GM21423 (cell line): ENCODE data around the gene SPECC1L.
"Not testable (repeated sequence)": the region's sequence is repeated elsewhere in the genome, so short reads cannot be mapped to it uniquely, and the experiment has no call there.

ENCODE experiments used
- ATAC-seq: cut with Tn5 transposase; IDR thresholded peaks from one replicate; pipeline ENCODE4 v1.9.1; 2021; ENCODE audit warnings: mild to moderate bottlenecking, moderate library complexity; ENCODE audit not compliant: unreplicated experiment

SPECC1L gene

DNA sequence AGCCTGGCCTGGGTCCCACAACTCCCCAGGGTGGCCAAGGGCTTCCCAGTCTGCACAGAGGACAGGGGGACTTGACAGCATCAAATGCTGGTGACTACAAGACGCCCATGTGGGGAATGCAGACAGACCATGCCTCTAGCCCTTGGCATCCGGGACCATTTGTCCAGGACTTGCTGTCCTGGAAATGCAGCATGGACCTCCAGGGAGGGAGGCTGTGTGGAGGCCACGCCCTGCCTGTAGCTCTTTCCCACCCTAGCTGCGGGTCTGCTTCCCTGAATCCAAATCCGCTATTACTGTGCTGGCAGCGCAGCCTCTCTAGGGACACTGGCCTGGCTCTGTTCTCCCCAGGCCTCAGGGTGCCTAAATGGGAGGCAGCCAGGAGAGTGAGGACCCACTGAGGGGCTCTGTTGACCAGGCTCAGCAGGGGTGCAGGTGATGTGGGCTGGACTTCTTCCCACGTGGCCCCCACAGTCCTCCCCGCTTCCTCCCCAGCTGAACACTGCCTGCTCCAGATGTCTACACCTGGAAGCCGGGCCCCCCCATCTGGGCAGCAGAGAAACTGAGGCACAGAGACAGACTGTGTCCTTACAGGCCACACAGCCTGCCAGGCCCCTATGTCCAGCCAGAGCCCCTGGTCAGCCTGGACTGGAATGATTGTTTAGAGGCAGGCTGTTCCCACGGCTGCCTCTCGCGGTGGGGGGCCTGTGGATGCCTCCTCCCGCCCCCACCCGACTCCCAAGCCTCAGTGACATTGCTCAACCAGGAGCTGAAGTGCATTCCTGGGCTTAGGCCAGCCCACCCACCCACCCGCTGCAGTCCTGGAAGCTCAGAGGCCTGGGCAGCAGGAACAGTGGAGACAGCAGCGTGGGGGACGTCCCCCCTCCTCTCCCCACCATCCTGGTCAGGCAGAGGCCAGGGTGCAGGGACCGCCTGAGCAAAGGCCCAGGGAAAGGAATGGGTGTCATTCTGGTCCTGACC, 24.8 kb upstream of the SPECC1L start:
- not testable (repeated sequence) for ATAC-seq

DNA sequence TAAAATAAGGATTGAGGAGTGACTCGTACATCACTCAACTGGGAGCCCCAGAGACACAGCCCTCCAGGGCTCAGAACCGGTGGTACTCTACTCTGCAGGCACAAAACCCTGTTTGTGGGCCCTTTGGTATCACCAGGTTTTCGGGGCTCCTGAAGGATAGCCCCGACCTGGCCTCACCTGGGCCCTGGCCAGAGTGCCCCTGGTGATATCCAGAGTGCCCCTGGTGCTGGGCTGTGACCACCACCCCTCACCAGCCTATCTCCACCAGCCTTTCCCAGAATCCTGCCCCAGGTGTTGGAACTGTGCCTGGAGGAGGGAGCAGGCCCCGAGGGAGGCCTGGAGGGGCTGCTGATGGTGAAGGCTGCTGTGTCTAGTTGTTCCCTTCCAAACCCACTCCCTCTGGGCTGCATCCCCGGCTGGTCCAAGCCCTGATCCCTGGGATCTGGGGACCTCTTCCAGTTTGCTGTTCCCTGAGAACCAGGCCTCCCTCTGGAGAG, 23.6 kb upstream of the SPECC1L start:
- ATAC-seq = no peak

DNA sequence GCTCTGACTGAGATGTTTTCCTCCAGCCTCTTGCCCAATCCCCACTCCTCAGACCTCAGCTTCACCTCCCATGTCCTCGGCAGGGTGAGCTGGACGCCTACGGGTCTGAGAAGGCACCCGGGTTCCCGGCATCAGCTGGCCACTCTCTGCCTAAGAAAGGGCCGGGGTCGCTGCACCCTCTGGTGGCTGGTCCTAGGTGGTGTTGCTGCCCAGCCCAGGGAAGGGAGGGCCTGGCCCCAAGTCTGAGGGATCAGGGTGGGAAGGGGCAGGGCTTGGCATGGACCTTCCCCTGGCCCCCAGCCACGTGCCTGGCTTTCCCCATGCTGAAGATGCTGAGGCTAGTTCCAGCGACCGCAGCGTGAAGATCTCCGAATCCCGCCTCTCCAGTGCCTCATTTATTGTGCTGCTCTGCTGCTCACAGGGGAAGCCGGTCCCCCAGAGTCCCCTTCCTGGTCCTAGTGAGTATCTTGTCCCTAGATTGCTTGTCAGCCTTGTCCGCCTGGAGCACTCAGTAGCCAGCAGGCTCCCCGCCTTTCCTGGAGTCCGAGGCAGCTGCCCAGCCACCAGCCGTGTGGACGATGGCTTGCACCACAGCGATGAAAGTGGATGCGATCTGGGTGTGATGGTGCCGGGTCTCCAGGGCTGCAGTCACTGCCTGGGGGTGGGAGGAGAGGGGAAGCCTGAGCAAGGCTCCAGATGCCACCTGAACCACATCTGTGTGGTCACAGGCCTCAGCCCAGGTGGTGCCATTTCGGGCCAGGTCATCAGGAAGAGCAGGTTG, 22.9 kb upstream of the SPECC1L start:
- no peak for ATAC-seq

GRCh38 chr22:24248611-24249010, 22.0 kb upstream of the SPECC1L start:
- not testable (repeated sequence) for ATAC-seq

GRCh38 chr22:24249413-24249812, 21.2 kb upstream of the SPECC1L start:
- ATAC-seq = not testable (repeated sequence)

DNA sequence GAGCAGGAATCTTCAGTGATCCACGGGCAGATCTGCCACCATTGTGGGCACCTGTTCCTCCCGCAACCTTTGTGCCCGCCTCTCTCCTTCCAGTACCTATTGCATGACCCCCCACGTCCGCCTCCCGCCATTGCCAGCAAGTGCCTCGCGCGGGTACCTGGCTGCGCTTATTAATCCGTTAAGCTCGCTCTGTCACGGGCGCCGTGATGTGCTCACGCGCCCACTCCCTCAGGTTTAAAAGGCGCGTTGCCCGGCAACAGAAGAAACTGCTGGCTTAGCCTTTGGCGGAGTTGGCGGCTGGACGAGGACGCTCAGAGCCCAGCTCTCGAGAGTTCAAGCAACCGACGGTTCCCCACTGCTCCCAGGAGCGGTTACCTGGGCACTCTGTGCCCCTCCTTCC, 19.3 kb upstream of the SPECC1L start:
- not testable (repeated sequence) for ATAC-seq

DNA sequence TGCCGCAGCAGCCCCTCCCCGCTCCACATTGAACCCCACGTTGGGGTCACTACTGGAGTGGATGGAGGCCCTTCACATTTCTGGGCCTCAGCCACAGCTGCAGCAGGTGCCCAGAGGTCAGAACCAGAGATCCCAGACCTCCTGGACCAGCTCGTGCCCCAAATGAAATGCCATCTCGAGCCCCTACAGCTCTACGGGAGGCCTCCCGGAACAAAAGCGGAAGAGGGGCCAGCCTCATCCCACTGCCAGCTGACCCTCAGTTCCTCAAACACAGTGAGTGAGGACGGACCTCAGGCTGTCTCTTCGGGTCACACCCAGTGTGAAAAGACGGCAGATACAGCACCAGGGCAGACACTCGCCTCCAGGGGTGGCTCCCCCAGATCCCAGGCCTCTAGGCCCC, 17.5 kb upstream of the SPECC1L start:
- ATAC-seq = not testable (repeated sequence)

GRCh38 chr22:24256136-24256535, 14.5 kb upstream of the SPECC1L start:
- ATAC-seq = not testable (repeated sequence)

GRCh38 chr22:24256736-24257135, 13.9 kb upstream of the SPECC1L start:
- ATAC-seq = not testable (repeated sequence)

DNA sequence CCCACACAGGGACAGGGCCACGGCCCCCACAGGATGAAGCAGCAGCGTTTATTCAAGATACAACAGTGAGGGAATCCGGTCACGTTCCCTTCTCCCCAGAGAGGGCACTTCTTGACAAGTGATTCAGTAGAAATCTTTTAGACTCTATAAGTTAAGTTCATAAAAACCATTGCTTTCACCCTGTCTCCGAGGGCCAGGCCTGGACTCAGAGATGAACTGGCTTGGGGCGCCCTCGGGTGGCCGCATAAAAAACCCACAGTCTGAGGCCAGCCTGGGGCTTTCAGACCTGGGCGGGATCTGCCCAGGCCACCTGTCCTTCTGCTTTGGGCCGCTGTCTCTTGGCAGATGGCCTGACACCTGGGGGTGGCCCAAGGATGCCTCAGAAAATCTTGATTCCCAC, 11.2 kb upstream of the SPECC1L start:
- not testable (repeated sequence) for ATAC-seq

GRCh38 chr22:24262185-24262749, 8.4 kb upstream of the SPECC1L start:
- not testable (repeated sequence) for ATAC-seq

- ATAC-seq = not testable (repeated sequence)
Measured at GRCh38 chr22:24263479-24263878, 7.2 kb upstream of the SPECC1L start.

- ATAC-seq = not testable (repeated sequence)
Measured at GRCh38 chr22:24264329-24264896, 6.2 kb upstream of the SPECC1L start.

DNA sequence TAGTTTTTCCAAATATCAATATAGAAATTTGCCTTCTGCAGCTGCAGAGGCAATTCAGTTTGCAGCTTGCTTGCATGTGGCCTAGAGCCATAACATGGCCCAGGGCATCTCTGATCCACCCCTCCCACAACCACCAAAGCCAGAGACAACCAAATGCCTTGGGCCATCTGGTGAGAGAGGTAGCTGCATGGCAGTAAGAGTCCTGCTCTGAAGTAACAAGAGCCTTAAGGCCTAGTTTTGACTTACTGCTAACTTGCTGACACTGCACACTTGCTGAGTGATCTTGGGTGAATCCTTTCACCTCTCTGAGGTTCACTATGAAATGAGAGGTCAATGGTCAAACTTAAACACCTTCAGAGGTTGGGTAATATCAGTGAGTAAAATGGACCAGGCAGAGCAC, 4.9 kb upstream of the SPECC1L start:
- ATAC-seq = no peak

DNA sequence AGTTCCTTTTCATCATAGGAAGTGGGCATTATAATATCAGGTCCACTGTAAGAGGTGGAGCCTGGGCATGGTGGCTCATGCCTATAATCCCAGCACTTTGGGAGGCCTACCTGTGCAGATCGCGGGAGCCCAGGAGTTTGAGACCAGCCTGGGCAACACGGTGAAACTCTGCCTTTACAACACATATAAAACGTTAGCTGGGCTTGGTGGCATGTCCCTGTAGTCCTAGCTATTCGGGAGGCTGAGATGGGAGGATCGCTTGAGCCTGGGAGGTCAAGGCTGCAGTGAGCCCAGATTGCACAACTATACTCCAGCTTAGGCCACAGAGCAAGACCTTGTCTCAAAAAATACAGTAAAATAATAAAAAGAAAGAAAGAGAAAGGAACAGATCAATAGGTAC, 4.1 kb upstream of the SPECC1L start:
- not testable (repeated sequence) for ATAC-seq

DNA sequence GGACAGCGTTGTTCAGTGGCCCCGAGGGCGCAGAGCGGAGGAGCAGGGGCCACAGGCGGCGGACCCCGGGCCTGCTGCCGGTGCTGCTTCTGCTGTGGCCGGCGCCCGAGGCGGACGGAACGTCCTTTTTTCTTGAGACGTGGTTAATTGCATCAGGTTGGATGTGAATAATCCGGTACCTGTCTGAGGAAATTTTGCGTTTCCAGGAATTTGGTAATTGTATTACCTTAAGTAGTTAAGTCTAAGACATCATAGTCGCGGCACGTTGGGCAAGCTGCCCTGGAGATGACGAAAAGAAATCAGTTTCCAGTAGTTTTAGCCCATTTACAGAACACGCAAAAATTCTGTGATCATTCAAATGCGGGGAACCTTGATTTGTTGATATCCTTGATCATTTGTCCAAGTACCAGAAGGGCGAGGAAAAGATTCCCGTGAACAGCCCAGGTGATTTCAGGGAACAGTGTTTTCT, 789 bp downstream of the SPECC1L start:
- no peak for ATAC-seq

- not testable (repeated sequence) for ATAC-seq
Measured at GRCh38 chr22:24273031-24273430, 2.4 kb downstream of the SPECC1L start.

- ATAC-seq = not testable (repeated sequence)
Measured at GRCh38 chr22:24273906-24274305, 3.3 kb downstream of the SPECC1L start.

- not testable (repeated sequence) for ATAC-seq
Measured at GRCh38 chr22:24274696-24275405, 4.2 kb downstream of the SPECC1L start.

GRCh38 chr22:24280363-24280762, 9.7 kb downstream of the SPECC1L start:
- not testable (repeated sequence) for ATAC-seq
